PFSK-1 (cell line): ENCODE data around the gene NAALADL1.

ENCODE experiments used
- FOXP2 ChIP-seq: optimal IDR thresholded peaks from 2 replicates; pipeline ENCODE3; 2011; ENCODE audit warnings: borderline replicate concordance, control low read depth, inconsistent platforms; ENCODE audit not compliant: insufficient read depth; ENCODE audit errors: extremely low read length, extremely low read depth
- POLR2AphosphoS5 ChIP-seq: IDR thresholded peaks from 2 replicates; pipeline ENCODE4 v1.6.1; 2012; ENCODE audit warnings: low read depth, mild to moderate bottlenecking, control low read depth, low read length, moderate library complexity
- REST ChIP-seq, 2 experiments: IDR thresholded peaks; 2 replicates each; pipeline versions ENCODE4 v1.6.1 to v1.8.0; 2011 to 2012; ENCODE audit warnings: low read depth in 2 of 2, low read length in 2 of 2, control low read depth in 1 of 2, inconsistent platforms in 1 of 2, mild to moderate bottlenecking in 1 of 2, moderate library complexity in 1 of 2; ENCODE audit not compliant: insufficient read depth in 1 of 2
- SIN3A ChIP-seq: IDR thresholded peaks from 2 replicates; pipeline ENCODE4 v1.6.1; 2012; ENCODE audit warnings: mild to moderate bottlenecking, low read length, moderate library complexity, borderline replicate concordance; ENCODE audit not compliant: insufficient read depth
- TAF1 ChIP-seq: IDR thresholded peaks from 2 replicates; pipeline ENCODE4 v1.6.1; 2012; ENCODE audit warnings: low read length, control low read depth, borderline replicate concordance; ENCODE audit not compliant: insufficient read depth

The NAALADL1 gene

GRCh38 chr11:65085446-65085845 is 27.1 kb upstream of the NAALADL1 start:
- no peak for TF ChIP-seq POLR2AphosphoS5
- no peak for TF ChIP-seq SIN3A

- no peak for TF ChIP-seq FOXP2
- no peak for TF ChIP-seq REST (IDR thresholded peaks at IDR 0.05; ENCODE audit: insufficient read depth in 1 of 2, low read depth in 2 of 2, low read length in 2 of 2)
- no peak; the same call in 1 of the 2 replicates for TF ChIP-seq POLR2AphosphoS5
- no peak for TF ChIP-seq SIN3A
- no peak for TF ChIP-seq TAF1
Measured at GRCh38 chr11:65084598-65085375, 26.4 kb upstream of the NAALADL1 start.

GRCh38 chr11:65083834-65084597 is 25.7 kb upstream of the NAALADL1 start, which contains the start of the genes CDCA5 and ZFPL1:
Gene CDCA5, minus strand, starts transcription at chr11:65084040. Its CDS starts 62 bp downstream, at chr11:65083978.
Gene ZFPL1, plus strand, starts transcription at chr11:65084222. Its CDS starts 477 bp downstream, at chr11:65084699.
- TF ChIP-seq REST (IDR thresholded peaks at IDR 0.05; ENCODE audit: insufficient read depth in 1 of 2, low read depth in 2 of 2, low read length in 2 of 2) (0 out of 4 replicates have a peak, but pooled peaks of 1 of the 2 experiments have one; percentile 38), FOXP2 (peak; percentile 88), POLR2AphosphoS5 (peak; percentile 66), SIN3A (0 out of 2 replicates have a peak, but pooled peaks have one; percentile 70), TAF1 (peak; percentile 67; the same call in 1 of the 2 replicates)

GRCh38 chr11:65083134-65083833 is 24.9 kb upstream of the NAALADL1 start:
- TF ChIP-seq REST (IDR thresholded peaks at IDR 0.05; ENCODE audit: insufficient read depth in 1 of 2, low read depth in 2 of 2, low read length in 2 of 2): peak in 1 of 2 experiments; percentile 57; a peak in 1 of 4 replicates
- TF ChIP-seq TAF1: no peak

- TF ChIP-seq TAF1: no peak
- TF ChIP-seq REST (IDR thresholded peaks at IDR 0.05; ENCODE audit: insufficient read depth in 1 of 2, low read depth in 2 of 2, low read length in 2 of 2): no peak
- TF ChIP-seq SIN3A: no peak
- TF ChIP-seq POLR2AphosphoS5: no peak; the same call in 1 of the 2 replicates
- no peak for TF ChIP-seq FOXP2
Measured at GRCh38 chr11:65078786-65079342, 20.5 kb upstream of the NAALADL1 start.
